Ishikawa (cell line): ENCODE measurements around the gene RHOJ.
A peak's percentile ranks its signal among the peaks of the same experiment; 100 is the strongest.

Experiments
- EGR1 ChIP-seq: IDR thresholded peaks from 2 replicates; pipeline ENCODE4 v1.6.1; 2012
- MAX ChIP-seq: IDR thresholded peaks from 2 replicates; pipeline ENCODE4 v1.6.1; 2012
- RAD21 ChIP-seq: IDR thresholded peaks from 2 replicates; pipeline ENCODE4 v1.6.1; 2012; ENCODE audit warnings: low read depth
- TAF1 ChIP-seq: IDR thresholded peaks from 2 replicates; pipeline ENCODE4 v1.6.1; 2012; ENCODE audit warnings: low read depth, mild to moderate bottlenecking
- TEAD4 ChIP-seq: IDR thresholded peaks from 2 replicates; pipeline ENCODE4 v1.6.1; 2012
- YY1 ChIP-seq: IDR thresholded peaks from 2 replicates; pipeline ENCODE4 v1.6.1; 2012; ENCODE audit warnings: low read depth
- ZBTB7A ChIP-seq: IDR thresholded peaks from 2 replicates; pipeline ENCODE4 v1.6.1; 2012; ENCODE audit warnings: low read depth
- TF ChIP-seq, protein P1 (sequence below): IDR thresholded peaks from 2 replicates; pipeline ENCODE4 v1.6.1; 2012; ENCODE audit warnings: low read depth, mild to moderate bottlenecking

- peak; percentile 43 for TF ChIP-seq RAD21
- TF ChIP-seq, protein P1, sequence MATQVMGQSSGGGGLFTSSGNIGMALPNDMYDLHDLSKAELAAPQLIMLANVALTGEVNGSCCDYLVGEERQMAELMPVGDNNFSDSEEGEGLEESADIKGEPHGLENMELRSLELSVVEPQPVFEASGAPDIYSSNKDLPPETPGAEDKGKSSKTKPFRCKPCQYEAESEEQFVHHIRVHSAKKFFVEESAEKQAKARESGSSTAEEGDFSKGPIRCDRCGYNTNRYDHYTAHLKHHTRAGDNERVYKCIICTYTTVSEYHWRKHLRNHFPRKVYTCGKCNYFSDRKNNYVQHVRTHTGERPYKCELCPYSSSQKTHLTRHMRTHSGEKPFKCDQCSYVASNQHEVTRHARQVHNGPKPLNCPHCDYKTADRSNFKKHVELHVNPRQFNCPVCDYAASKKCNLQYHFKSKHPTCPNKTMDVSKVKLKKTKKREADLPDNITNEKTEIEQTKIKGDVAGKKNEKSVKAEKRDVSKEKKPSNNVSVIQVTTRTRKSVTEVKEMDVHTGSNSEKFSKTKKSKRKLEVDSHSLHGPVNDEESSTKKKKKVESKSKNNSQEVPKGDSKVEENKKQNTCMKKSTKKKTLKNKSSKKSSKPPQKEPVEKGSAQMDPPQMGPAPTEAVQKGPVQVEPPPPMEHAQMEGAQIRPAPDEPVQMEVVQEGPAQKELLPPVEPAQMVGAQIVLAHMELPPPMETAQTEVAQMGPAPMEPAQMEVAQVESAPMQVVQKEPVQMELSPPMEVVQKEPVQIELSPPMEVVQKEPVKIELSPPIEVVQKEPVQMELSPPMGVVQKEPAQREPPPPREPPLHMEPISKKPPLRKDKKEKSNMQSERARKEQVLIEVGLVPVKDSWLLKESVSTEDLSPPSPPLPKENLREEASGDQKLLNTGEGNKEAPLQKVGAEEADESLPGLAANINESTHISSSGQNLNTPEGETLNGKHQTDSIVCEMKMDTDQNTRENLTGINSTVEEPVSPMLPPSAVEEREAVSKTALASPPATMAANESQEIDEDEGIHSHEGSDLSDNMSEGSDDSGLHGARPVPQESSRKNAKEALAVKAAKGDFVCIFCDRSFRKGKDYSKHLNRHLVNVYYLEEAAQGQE: no peak
- TF ChIP-seq TEAD4: peak; percentile 35; the same call in 1 of the 2 replicates
- TF ChIP-seq EGR1: no peak
- no peak for TF ChIP-seq TAF1
- no peak for TF ChIP-seq ZBTB7A
- TF ChIP-seq YY1: no peak
- TF ChIP-seq MAX: no peak
Observed at GRCh38 chr14:63308723-63309317, 104.6 kb downstream of the RHOJ start.
